Measurements from ENCODE around the gene SGSH. TPM values are rescaled to one million over a fixed set of nuclear protein-coding genes. Genes with fewer than 3 reads are reported as not detected.

The SGSH gene
- polyA plus RNA-seq, 1 donor (not counting 4 experiments of a cell fraction or from before 2014, with no cell fraction given) = 9.6 TPM

GRCh38 chr17:80160536-80160935 is 59.6 kb downstream of the SGSH start:
- Histone ChIP-seq H3K4me1 (ENCODE audit: control insufficient read depth, extremely low read depth, insufficient read depth, low read length) (no peaks in the 10 kb centered on the region), H4K20me1 (ENCODE audit: control insufficient read depth, extremely low read depth, insufficient read depth, low read length) (no peaks in the 10 kb centered on the region), H3K4me2 (ENCODE audit: control insufficient read depth, extremely low read depth, insufficient read depth, low read depth, low read length) (no peak overlapping the region), H3K4me3 (ENCODE audit: control insufficient read depth in 2 of 3, extremely low read depth in 1 of 3, insufficient read depth in 2 of 3, low read depth in 1 of 3, low read length in 3 of 3) (no peak overlapping the region), H3K79me2 (ENCODE audit: control insufficient read depth, insufficient read depth, low read length) (no peaks in the 10 kb centered on the region), H3K9me1 (ENCODE audit: control insufficient read depth, extremely low read depth, insufficient read depth, low read length) (no peaks in the 10 kb centered on the region), H2AFZ (ENCODE audit: control insufficient read depth, low read length) (no peak overlapping the region), H3K9ac (ENCODE audit: control insufficient read depth, extremely low read depth, insufficient read depth, low read length) (no peak overlapping the region), H3K36me3 (ENCODE audit: control insufficient read depth in 2 of 2, extremely low read depth in 1 of 2, insufficient read depth in 2 of 2, low read length in 2 of 2) (no peaks in the 10 kb centered on the region), H3K9me3 (ENCODE audit: control insufficient read depth, low read depth, low read length) (no peaks in the 10 kb centered on the region), H3K27me3 (ENCODE audit: control insufficient read depth, extremely low read depth, insufficient read depth, low read length) (no peaks in the 10 kb centered on the region), H3K27ac (ENCODE audit: control insufficient read depth, insufficient read depth, low read length) (no peak overlapping the region)
- DNase-seq (ENCODE audit: low read depth, low spot score) (no peak), FAIRE-seq (no peak)
- dilution Hi-C loops (cut with MboI; ENCODE audit: extremely low pct_ligation_motif_present, low sequenced_read_pairs) = no loop called here
- TF ChIP-seq CTCF (optimal IDR thresholded peaks at IDR 0.05 in 1 of 3, IDR thresholded peaks at IDR 0.05 in 1 of 3, conservative IDR thresholded peaks at IDR 0.05 in 1 of 3; ENCODE audit: extremely low read depth in 1 of 3, insufficient read depth in 2 of 3, low read length in 3 of 3) = no peak
- no peak for TF ChIP-seq EZH2 (IDR thresholded peaks at IDR 0.05; ENCODE audit: low read length)

Other genes with a start within 250 kb of the SGSH start
- 8.4 to 8.9 TPM (median 8.6 TPM) in 3 replicates for gene TBC1D16, start 184.5 kb downstream of the SGSH start, polyA plus RNA-seq
- gene CCDC40, start 183.7 kb downstream of the SGSH start, polyA plus RNA-seq = 1.9 to 2.4 TPM (median 2.2 TPM) in 3 replicates
- 3.2 to 9.8 TPM (median 5.8 TPM) in 3 replicates for gene GAA, start 118.8 kb downstream of the SGSH start, polyA plus RNA-seq
- 78.9 to 143 TPM (median 125 TPM) in 3 replicates for gene EIF4A3, start 73.2 kb downstream of the SGSH start, polyA plus RNA-seq
- 0.23 to 1.6 TPM (median 0.49 TPM) in 3 replicates for gene CARD14, start 50.3 kb downstream of the SGSH start, polyA plus RNA-seq
- 2.2 to 4.7 TPM (median 3.0 TPM) in 3 replicates for gene SLC26A11, start 94 bp upstream of the SGSH start, polyA plus RNA-seq
- gene RNF213, start 40.5 kb upstream of the SGSH start, polyA plus RNA-seq = 21.0 to 34.1 TPM (median 24.4 TPM) in 3 replicates
- 10.9 to 18.3 TPM (median 13.1 TPM) in 3 replicates for gene ENDOV, start 194.8 kb upstream of the SGSH start, polyA plus RNA-seq